HG03196 (cell line): ENCODE results near the gene KPRP.

Experiments used
- ATAC-seq: cut with Tn5 transposase; IDR thresholded peaks from one replicate; pipeline ENCODE4 v1.9.1; 2021; ENCODE audit not compliant: unreplicated experiment

Gene KPRP

DNA sequence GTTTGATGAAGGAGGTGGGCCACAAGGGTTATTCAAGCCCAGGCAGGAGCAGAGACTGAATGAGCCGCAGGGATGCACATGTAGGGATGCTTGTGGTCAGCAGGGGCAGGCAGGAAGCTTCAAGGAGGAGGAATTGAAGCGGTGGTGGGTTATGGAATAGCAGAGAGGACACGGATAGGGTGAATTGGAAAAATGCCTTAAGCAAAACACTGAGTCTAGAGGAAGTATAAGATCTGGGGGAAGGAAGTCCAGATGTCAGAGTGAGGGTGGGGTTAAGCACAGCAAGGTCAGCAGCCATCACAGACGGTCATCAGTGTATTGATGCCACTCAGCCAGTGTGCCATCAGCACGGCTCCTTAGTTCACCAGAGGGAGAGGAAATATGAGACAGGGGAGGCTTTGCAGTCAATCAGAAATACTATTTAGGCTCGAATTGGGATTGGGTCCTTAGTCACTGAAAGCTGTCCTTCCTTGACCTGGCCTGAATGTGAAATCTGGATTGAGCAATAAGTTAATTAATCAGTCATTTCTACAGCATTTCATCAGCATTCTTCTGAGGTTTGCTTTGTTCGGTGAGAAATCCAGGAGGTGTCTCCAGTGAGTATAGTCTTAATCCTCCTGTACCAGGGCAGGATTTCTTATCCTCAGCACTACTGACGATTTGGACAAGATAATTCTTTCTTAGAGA lies 11.2 kb downstream of the KPRP start:
- no peak for ATAC-seq

DNA sequence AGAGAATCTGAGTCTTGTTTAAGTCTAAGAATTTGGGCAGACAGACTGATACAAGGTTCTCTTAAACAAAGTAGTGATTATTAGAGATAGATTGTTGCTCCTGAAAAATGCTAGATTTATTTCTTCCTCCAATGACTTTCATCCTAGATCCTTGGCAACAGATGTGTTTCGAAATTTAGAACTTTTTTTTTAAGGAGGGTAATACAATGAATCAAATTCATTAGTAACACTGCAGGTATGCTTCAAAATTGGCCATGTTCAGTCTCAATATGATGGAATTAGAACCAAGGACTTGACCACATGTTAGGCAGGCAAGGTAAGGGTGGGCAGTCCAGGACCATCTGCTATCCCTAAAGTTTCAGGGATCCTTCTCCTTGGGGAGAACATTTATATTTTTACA lies 12.6 kb downstream of the KPRP start:
- ATAC-seq, result no peak

DNA sequence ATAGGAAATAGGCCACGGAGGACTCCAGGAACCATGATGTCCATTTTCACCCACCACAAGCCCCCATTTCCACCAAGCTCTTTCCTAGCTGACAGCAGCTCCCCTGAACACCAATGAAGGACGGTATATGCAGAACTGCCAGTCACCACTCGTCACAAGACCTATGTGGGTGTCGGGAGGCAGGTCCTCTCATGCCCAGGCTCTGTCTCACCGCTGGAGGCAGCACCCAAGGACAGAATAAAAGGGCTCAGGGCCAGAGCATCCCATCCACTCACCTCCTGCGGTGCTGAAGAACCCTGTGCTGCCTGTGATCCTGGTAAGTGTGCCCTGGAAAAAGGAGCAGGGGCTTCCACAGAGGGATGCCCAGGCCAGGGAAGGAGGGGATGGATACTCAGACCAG lies 17.1 kb downstream of the KPRP start, which contains the start of gene LCE1F:
TSS of gene LCE1F (plus strand) at position 266 of the 400 bp plus-strand sequence. CDS start 1,232 bp downstream, outside the sequence.
- no peak for ATAC-seq

DNA sequence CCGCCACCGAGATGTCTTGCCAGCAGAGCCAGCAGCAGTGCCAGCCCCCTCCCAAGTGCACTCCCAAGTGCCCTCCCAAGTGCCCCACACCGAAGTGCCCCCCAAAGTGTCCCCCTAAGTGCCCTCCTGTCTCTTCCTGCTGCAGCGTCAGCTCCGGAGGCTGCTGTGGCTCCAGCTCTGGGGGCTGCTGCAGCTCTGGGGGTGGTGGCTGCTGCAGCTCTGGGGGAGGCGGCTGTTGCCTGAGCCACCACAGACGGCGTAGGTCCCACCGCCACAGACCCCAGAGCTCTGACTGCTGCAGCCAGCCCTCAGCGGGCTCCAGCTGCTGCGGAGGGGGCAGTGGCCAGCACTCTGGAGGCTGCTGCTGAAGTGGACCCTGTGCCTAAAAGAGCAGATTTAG lies 18.5 kb downstream of the KPRP start:
- no peak for ATAC-seq

DNA sequence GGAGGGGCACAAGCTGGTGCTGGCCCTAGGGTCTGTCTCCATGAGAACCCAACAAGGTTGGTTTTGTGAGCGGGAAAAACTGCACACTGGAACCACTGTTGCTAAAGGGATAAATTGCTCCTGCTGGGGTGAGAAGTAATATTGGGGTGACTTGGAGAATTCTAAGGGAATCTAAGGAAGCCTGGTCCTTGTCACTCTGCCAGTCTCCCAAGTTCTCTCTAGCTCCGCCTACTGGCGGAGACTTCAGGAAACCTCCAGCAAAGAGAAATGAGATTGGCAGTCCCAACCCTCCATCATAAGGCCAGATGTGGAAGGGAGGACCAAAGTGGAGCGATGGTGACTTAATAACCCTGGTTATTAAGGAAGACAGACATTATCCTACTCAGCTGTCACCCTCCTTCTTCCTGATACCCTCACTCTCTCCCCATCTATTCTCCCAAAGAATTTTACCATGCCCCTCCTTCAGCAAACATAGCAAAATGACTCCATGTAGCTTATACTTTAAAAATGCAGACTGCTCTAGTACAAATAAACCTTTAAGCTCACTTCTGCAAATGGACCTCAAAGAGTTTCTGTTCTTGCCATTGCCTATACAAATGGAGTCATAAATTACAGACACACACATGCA lies 19.8 kb downstream of the KPRP start:
- ATAC-seq, result no peak

DNA sequence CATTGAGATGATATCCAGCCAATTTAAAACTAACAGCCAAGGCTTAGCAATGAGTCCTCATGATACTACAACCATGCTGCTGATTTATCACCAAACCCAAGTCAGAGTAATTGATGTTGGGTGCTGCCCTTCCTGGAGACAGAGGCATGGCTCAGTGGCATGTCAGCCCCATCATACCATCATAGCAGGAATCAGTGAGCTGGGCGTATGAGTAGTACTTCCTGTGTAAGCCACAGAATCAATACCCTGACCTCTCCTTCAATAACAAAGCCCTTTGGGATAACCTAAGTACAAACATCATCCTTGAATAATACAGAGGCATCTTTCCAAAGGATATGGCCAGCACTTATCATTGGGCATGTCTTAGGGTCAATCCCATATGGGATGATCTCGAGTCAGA lies 25.3 kb downstream of the KPRP start:
- no peak for ATAC-seq

DNA sequence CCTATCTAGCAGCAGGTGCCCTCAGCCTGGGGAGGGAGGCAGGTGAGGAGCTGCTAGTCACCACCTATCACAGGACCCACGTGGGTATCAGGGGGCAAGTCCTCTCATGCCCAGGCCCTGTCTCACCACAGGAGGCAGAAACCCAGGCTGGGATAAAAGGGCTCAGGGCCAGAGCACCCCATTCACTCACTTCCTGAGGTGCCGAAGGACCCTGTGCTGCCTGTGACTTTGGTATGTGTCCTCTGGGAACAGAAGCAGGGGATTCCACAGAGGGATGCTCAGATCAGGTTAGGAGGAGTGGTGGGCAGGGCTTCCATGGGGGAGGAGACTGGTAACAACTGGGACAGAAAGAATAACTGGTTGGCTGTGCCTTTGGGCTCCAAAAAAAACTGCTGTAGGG lies 28.3 kb downstream of the KPRP start, which contains the start of gene LCE1E:
TSS of gene LCE1E (plus strand) at position 181 of the 400 bp plus-strand sequence. CDS start 1,043 bp downstream, outside the sequence.
- no peak for ATAC-seq

DNA sequence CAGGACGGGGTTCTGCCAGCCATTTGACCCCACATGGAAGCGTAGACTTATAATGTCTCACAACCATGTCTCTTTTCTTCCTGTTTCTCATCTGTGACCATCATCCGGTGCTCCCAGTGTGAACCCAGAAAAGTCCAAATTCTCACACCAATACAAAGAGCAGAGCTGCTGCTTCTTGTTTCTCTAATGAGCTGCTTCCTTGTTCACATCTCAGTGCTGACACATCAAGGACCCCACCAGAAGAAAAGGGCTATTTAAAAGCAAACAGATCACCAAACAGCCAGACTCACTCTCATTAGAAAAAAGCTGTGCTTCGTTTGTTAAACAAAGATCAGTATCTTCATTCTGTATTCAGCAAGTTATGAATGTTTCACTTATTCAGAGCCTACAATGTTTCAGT lies 37.9 kb downstream of the KPRP start:
- ATAC-seq, result no peak

DNA sequence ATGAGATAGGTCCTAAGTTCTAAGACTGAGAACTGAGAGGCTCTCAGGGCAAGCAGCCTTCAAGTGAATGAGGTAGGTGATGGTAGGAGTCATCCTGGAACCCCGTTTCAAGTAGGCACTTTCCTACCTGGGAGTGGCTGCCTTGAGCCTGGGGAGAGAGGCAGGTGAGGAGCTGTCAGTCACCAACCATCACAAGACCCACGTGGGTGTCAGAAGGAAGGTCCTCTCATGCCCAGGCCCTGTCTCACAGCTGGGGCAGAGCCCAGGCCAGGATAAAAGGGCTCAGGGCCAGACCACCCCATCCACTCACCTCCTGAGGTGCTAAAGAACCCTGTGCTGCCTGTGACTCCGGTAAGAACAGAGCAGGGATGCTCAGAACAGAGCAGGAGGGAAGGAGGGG lies 38.6 kb downstream of the KPRP start, which contains the start of gene LCE1D:
TSS of gene LCE1D (plus strand) at position 301 of the 400 bp plus-strand sequence. CDS start 1,074 bp downstream, outside the sequence.
- no peak for ATAC-seq

DNA sequence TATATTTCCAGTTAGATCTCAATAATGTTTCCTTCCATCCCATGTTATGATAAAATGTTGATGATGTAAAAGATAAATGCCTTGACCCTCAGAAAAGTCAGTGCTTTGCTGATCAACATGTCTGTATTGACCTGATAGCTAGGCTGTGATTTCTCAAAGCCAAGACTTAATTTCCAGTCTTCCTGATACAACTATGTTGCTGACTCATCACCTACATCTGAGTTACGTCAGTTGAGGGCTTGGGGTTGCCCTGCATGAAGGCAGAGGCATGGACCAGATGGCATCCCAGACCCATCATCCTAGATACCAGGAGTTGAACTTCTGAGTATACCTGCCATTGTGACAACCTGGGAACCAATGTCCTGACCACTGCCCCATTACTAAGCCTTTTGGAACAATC lies 43.5 kb downstream of the KPRP start:
- no peak for ATAC-seq

DNA sequence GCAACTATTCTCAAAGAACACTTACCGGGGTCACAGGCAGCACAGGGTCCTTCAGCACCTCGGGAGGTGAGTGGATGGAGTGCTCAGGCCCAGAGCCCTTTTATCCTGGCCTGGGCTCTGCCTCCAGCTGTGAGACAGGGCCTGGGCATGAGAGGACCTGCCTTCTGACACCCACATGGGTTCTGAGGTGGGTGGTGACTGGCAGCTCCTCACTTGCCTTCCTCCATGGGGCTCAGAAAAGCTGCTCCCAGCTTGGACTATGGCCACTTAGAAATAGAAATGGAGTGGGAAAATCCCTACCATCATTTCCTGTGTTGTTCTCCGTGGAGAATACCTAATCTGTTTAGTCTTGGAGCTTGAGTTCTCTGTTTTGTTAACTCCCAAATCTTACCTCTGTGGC lies 48.8 kb downstream of the KPRP start, which contains the start of gene LCE1C:
TSS of gene LCE1C (minus strand) at position 76 of the 400 bp plus-strand sequence. CDS start 1,173 bp downstream, outside the sequence.
- no peak for ATAC-seq

DNA sequence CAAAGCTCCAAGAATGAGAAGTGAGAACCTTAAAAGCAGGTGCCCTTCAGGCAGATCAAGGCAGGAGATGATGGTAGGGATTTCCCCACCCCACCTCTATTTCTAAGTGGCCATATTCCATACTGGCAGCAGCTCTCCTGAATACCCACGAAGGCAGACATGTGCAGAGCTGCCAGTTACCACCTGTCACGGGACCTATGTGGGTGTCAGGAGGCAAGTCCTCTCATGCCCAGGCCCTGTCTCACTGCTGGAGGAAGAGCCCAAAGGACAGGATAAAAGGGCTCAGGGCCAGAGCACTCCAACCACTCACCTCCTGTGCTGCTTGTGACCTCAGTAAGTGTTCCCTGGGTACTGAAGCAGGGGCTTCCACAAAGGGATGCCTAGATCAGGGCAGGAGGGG lies 53.2 kb downstream of the KPRP start:
- ATAC-seq, result no peak
